Activated CD8-positive, alpha-beta T cell treated with anti-CD3 and anti-CD28 coated beads, Interleukin-2, amount 10 ng/mL, durations not matched to agents 7 days and 5 days (primary cell): ENCODE data around the gene GDF11. TPM values are rescaled to one million over a fixed set of nuclear protein-coding genes. Genes with fewer than 3 reads are reported as not detected.

Experiments used
- ATAC-seq: fragments of 150-1000 bp; cut with Tn5 transposase; one replicate; pipeline ENCODE4 v1.10.0; 2021; ENCODE audit warnings: moderate library complexity
- CTCF ChIA-PET: fragments of 350-600 bp; sonication (Branson Sonifier 250); formaldehyde crosslinking; loops from one replicate; lab custom pipeline; 2021; ENCODE audit warnings: antibody characterized with exemption; lab: Charles Lee
- POLR2A ChIA-PET: fragments of 350-600 bp; sonication (Branson Sonifier 250); formaldehyde crosslinking; loops from one replicate; lab custom pipeline; 2021; ENCODE audit warnings: antibody characterized with exemption; lab: Charles Lee
- DNase-seq: peaks from one replicate; pipeline ENCODE4 v3.0.0-alpha.2; 2020
- H3K27ac Mint-ChIP-seq: one replicate; pipeline ENCODE4 v1.8.0; 2021; ENCODE audit warnings: mild to moderate bottlenecking, mixed read lengths
- H3K27me3 Mint-ChIP-seq: one replicate; pipeline ENCODE4 v1.8.0; 2021; ENCODE audit warnings: low read depth, mixed read lengths
- H3K36me3 Mint-ChIP-seq: one replicate; pipeline ENCODE4 v1.8.0; 2021; ENCODE audit warnings: low read depth, mixed read lengths
- H3K4me1 Mint-ChIP-seq: one replicate; pipeline ENCODE4 v1.8.0; 2021; ENCODE audit warnings: low read depth, mixed read lengths
- H3K4me3 Mint-ChIP-seq: one replicate; pipeline ENCODE4 v1.8.0; 2021; ENCODE audit warnings: mild to moderate bottlenecking, mixed read lengths
- H3K9me3 Mint-ChIP-seq: one replicate; pipeline ENCODE4 v1.8.0; 2022; ENCODE audit warnings: mixed read lengths; ENCODE audit not compliant: insufficient read depth
- total RNA-seq, 2 experiments: library from RNA; stranded (reverse); gene quantifications; one replicate each; pipeline ENCODE4 v1.2.3, GENCODE V29; 2021

The GDF11 gene
- total RNA-seq, 2 experiments from 2014 or later: 12.4 to 13.9 TPM

GRCh38 chr12:55699471-55700055 lies 43.4 kb upstream of the GDF11 start:
- H3K9me3 Mint-ChIP-seq: no peaks in the 10 kb centered on the region
- H3K4me3 Mint-ChIP-seq: no peak overlapping the region
- DNase-seq: no peak
- no peak overlapping the region for H3K27ac Mint-ChIP-seq
- ChIA-PET POLR2A (no interaction called here), CTCF (interaction anchor here (1.5 to 1.6 kb wide), 2 partner anchors 43 to 54 kb away, joined by 4 read pairs; no protein-coding TSS in a partner anchor)
- no peaks in the 10 kb centered on the region for H3K36me3 Mint-ChIP-seq
- no peak for ATAC-seq
- H3K27me3 Mint-ChIP-seq: no peaks in the 10 kb centered on the region
- H3K4me1 Mint-ChIP-seq: no peaks in the 10 kb centered on the region

GRCh38 chr12:55700255-55701018 lies 42.5 kb upstream of the GDF11 start:
- DNase-seq: no peak
- Mint-ChIP-seq H3K27me3 (peaks cover 3% of the 10 kb centered on the region), H3K4me1 (no peaks in the 10 kb centered on the region), H3K9me3 (no peaks in the 10 kb centered on the region), H3K27ac (no peak overlapping the region), H3K4me3 (no peak overlapping the region), H3K36me3 (no peaks in the 10 kb centered on the region)
- POLR2A ChIA-PET: no interaction called here
- CTCF ChIA-PET: interaction anchor here (1.5 to 1.6 kb wide), 2 partner anchors 44 to 54 kb away, joined by 4 read pairs; no protein-coding TSS in a partner anchor
- no peak for ATAC-seq

GRCh38 chr12:55702861-55703260 lies 40.1 kb upstream of the GDF11 start:
- peaks cover 16% of the 10 kb centered on the region for H3K27me3 Mint-ChIP-seq
- POLR2A ChIA-PET: no interaction called here
- no peaks in the 10 kb centered on the region for H3K36me3 Mint-ChIP-seq
- no peak for DNase-seq
- no peak for ATAC-seq
- CTCF ChIA-PET: no interaction called here
- H3K4me3 Mint-ChIP-seq: no peak overlapping the region
- H3K4me1 Mint-ChIP-seq: peaks cover 7% of the 10 kb centered on the region
- no peak overlapping the region for H3K27ac Mint-ChIP-seq
- H3K9me3 Mint-ChIP-seq: no peaks in the 10 kb centered on the region

- no peak overlapping the region for H3K4me3 Mint-ChIP-seq
- CTCF ChIA-PET: no interaction called here
- DNase-seq (no peak), ATAC-seq (no peak)
- POLR2A ChIA-PET: no interaction called here
- no peaks in the 10 kb centered on the region for H3K9me3 Mint-ChIP-seq
- H3K27ac Mint-ChIP-seq: no peak overlapping the region
- peaks cover 10% of the 10 kb centered on the region for H3K4me1 Mint-ChIP-seq
- no peaks in the 10 kb centered on the region for H3K36me3 Mint-ChIP-seq
- H3K27me3 Mint-ChIP-seq: peaks cover 19% of the 10 kb centered on the region
Observed at GRCh38 chr12:55703288-55703687, 39.6 kb upstream of the GDF11 start.

GRCh38 chr12:55703901-55704761 lies 38.8 kb upstream of the GDF11 start:
- Mint-ChIP-seq H3K27me3 (peaks cover 26% of the 10 kb centered on the region), H3K27ac (no peak overlapping the region), H3K9me3 (no peaks in the 10 kb centered on the region), H3K4me3 (no peak overlapping the region), H3K36me3 (no peaks in the 10 kb centered on the region), H3K4me1 (peaks cover 18% of the 10 kb centered on the region)
- ChIA-PET CTCF (no interaction called here), POLR2A (no interaction called here)
- ATAC-seq (no peak), DNase-seq (no peak)

GRCh38 chr12:55704824-55705718 lies 37.9 kb upstream of the GDF11 start:
- H3K27ac Mint-ChIP-seq: no peak overlapping the region
- ChIA-PET CTCF (interaction anchor here (0.9 to 1.6 kb wide), 4 partner anchors 11 to 48 kb away, joined by 3 to 6 read pairs (median 4); partner anchors contain the start of gene BLOC1S1), POLR2A (no interaction called here)
- no peak overlapping the region for H3K4me3 Mint-ChIP-seq
- no peaks in the 10 kb centered on the region for H3K36me3 Mint-ChIP-seq
- no peaks in the 10 kb centered on the region for H3K9me3 Mint-ChIP-seq
- DNase-seq: no peak
- H3K27me3 Mint-ChIP-seq: peaks cover 34% of the 10 kb centered on the region
- H3K4me1 Mint-ChIP-seq: peaks cover 20% of the 10 kb centered on the region
- ATAC-seq: no peak

GRCh38 chr12:55705782-55706402 lies 37.0 kb upstream of the GDF11 start:
- H3K4me3 Mint-ChIP-seq: no peak overlapping the region
- DNase-seq: no peak
- CTCF ChIA-PET: interaction anchor here (0.7 to 1.6 kb wide), 8 partner anchors 10 to 62 kb away, joined by 3 to 6 read pairs (median 4); partner anchors contain the start of gene BLOC1S1
- H3K36me3 Mint-ChIP-seq: no peaks in the 10 kb centered on the region
- no peak overlapping the region for H3K27ac Mint-ChIP-seq
- peaks cover 39% of the 10 kb centered on the region for H3K27me3 Mint-ChIP-seq
- H3K9me3 Mint-ChIP-seq: no peaks in the 10 kb centered on the region
- POLR2A ChIA-PET: no interaction called here
- no peak for ATAC-seq
- H3K4me1 Mint-ChIP-seq: peaks cover 20% of the 10 kb centered on the region

GRCh38 chr12:55706568-55707218 lies 36.2 kb upstream of the GDF11 start:
- ChIA-PET CTCF (interaction anchor here (0.7 to 1.6 kb wide), 7 partner anchors 9 to 63 kb away, joined by 3 to 6 read pairs (median 4); partner anchors contain the start of gene BLOC1S1), POLR2A (interaction anchor here (0.8 kb wide), 1 partner anchor 9 kb away, joined by 5 read pairs; the partner anchor contains the start of gene BLOC1S1)
- Mint-ChIP-seq H3K27me3 (peaks cover 41% of the 10 kb centered on the region), H3K27ac (no peak overlapping the region), H3K4me1 (peaks cover 20% of the 10 kb centered on the region), H3K9me3 (no peaks in the 10 kb centered on the region), H3K4me3 (peak overlapping the region; percentile 76), H3K36me3 (no peaks in the 10 kb centered on the region)
- ATAC-seq (no peak), DNase-seq (no peak)

- no peak overlapping the region for H3K27ac Mint-ChIP-seq
- CTCF ChIA-PET: no interaction called here
- peaks cover 45% of the 10 kb centered on the region for H3K27me3 Mint-ChIP-seq
- DNase-seq (no peak), ATAC-seq (peak; percentile 5)
- H3K4me3 Mint-ChIP-seq: peak overlapping the region; percentile 76
- no peaks in the 10 kb centered on the region for H3K36me3 Mint-ChIP-seq
- H3K9me3 Mint-ChIP-seq: no peaks in the 10 kb centered on the region
- POLR2A ChIA-PET: interaction anchor here (0.8 kb wide), 1 partner anchor 9 kb away, joined by 5 read pairs; the partner anchor contains the start of gene BLOC1S1
- peaks cover 20% of the 10 kb centered on the region for H3K4me1 Mint-ChIP-seq
Observed at GRCh38 chr12:55707219-55707671, 35.7 kb upstream of the GDF11 start.
